Left forelimb (tissue), 1 donor: Measurements from ENCODE around the gene NKX6-1.

Experiments
- DNase-seq: peaks from one replicate; pipeline ENCODE4 v3.0.0-alpha.2; 2018; ENCODE audit warnings: low spot score

Gene NKX6-1

DNA sequence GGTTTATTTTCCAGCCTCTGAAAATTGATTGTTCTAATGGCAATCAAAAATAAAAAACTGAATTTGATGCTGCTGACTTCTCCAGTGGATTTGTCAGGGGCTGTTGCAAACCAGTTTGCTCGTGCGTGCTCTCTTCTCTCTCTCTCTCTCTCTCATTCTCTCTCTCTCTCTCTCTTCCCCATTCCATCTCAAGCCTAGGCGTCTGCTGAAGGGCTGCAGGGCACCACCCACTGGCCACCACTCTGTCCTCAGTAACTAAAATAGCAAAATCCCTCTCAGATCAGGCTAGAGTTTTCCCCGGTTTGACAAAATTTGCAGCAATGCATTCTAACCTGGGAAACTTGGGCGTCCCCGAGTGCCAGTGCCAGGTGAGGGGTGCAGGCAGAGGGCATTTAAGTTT is 19.4 kb downstream of the NKX6-1 start:
- no peak for DNase-seq

DNA sequence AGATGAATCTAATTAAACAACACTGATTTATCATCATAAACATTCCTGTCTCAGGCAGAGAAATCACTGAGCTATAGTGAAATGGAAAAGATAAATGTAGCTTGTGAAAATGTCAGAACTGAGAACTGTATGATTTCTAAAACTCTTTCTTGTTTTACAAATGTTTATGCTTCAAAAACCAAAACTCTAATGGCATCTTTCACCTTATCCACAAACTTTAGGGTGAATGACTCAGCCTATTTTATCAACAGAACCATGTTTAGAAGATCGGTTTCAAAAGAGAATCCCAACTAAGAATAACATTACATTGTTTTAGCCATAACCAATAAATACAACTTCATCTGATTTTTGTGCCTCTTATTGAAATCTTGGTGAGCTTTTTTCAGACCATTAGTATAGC is 21.4 kb downstream of the NKX6-1 start:
- no peak for DNase-seq

DNA sequence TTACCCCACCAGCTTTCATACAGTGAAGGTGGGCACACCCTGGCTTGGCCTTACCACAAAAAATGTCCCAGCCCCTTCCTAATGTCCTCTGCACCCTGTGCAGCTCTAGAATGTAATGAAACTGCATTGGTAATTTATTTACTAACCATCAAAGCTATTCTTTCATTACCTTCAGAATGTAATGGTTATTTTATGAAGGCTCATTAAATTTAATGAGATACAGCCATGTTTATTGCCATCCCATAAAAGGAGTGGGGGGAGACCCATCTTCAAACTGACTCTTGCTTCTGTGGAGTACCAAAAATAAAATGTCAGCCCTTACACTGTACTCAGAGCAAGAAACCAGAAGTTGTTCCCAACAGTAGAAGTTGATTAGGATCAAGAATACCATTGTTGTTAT is 25.0 kb downstream of the NKX6-1 start:
- DNase-seq: no peak

GRCh38 chr4:84472154-84472553 is 26.9 kb downstream of the NKX6-1 start:
- no peak for DNase-seq

DNA sequence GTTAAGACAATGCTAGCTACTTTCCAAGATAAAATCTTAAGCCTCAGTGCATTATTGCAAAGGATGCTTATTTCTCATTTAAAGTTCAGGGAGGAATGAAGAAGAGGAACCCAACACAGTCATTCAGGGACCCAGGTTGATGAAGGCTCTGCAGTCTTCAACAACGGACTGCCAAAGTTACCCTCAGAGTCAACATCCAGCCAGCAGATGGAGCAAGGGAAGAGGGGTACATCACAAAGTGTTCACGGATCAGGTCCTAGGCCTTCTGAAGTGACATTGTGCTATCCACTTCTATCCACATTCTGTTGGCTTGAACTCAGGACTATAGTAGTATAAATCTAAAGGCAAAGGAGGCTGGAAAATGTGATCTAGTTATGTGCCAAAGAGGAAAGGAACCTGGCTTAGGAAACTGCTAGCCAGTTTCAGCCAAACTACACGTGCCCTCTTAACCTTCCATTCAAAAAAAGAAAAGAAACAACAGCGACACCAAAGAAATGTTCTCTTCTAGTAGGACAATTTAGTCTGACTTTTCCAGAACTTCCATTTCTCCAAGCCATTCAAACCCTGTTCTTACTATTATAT is 28.8 kb downstream of the NKX6-1 start:
- DNase-seq: no peak

- DNase-seq: no peak
Observed at GRCh38 chr4:84467601-84468000, 31.5 kb downstream of the NKX6-1 start.

DNA sequence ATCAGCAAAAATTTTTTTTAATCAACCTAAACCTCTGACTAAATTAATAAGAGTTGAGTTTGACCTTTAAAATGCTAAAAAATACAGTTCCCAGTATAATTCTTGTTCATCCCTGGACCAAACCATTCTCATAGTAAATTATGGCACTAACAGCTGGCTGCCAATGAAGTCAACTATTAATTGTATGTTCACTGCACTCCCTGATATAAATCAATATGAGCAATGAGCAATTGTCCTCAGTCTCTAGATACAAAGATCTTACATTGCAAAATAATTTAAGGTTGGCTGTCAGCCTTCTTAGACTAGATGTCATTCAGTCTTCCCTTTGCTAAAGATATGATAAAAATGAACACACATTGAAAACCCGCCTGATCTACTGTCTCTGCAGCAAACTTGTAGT is 39.3 kb downstream of the NKX6-1 start:
- no peak for DNase-seq

GRCh38 chr4:84456157-84456556 is 42.9 kb downstream of the NKX6-1 start:
- DNase-seq: no peak

DNA sequence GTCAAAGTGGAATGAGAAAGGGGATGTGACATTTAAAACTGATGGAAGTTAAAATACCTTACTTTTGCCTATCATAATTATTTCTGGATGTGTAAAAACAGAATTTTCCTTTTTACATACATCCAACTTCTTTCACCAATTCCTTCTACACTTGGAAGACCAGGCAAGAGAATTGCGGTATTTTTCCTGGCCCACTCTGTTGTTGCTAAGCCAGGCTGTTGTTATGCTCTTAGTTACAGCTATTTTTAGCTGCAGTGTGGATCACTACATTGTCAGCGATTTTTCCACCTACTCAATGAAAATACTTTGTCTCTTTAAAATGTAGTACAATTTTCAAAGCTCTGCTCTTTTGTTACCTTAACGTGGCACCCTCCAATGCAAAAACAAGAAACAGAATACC is 43.4 kb downstream of the NKX6-1 start:
- no peak for DNase-seq

- DNase-seq: no peak
Observed at GRCh38 chr4:84451546-84451945, 47.5 kb downstream of the NKX6-1 start.

DNA sequence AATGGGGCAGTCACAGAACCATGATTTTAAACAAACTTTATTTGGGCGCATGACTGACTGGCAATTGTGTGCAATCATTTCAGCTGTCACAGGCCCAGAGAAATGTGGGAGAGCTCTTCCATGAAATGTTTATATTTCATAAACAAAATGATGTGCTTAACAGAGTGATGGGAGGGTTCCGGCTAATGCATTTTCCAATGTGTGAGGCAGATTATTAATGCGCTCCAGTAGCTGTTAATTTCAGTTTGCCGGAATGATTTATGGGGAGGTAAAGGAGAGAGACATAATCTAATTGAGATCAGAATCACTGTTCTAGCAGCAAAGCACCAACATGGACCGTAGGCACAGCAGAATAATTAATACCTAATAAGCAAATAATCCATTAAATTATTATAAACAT is 55.6 kb downstream of the NKX6-1 start:
- DNase-seq: no peak

DNA sequence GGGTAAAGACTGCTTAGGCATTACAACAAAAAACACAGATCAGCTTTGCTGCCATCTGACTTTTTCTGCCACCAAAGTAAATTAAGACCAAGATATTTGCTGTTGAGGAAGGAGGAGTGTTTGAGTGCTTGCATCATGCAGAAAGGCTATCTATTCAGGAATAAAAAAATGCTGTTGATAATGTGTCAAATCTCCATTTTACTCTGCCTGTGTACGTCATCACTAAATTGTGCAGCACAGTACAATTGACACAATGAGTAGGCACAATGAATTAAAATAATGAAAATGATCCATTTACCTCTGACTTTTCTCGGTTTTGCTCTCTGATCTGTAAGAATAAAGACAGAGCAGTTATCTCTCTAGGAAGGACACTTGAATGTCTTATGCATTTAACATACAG is 56.3 kb downstream of the NKX6-1 start:
- DNase-seq: no peak
